NCI-H1417 (cell line): ENCODE measurements around the gene AP5Z1.

ENCODE experiments used
- DNase-seq, 3 experiments: peaks; one replicate each; lab custom pipeline; 2025; lab: John Stamatoyannopoulos, UW

AP5Z1 gene

DNA sequence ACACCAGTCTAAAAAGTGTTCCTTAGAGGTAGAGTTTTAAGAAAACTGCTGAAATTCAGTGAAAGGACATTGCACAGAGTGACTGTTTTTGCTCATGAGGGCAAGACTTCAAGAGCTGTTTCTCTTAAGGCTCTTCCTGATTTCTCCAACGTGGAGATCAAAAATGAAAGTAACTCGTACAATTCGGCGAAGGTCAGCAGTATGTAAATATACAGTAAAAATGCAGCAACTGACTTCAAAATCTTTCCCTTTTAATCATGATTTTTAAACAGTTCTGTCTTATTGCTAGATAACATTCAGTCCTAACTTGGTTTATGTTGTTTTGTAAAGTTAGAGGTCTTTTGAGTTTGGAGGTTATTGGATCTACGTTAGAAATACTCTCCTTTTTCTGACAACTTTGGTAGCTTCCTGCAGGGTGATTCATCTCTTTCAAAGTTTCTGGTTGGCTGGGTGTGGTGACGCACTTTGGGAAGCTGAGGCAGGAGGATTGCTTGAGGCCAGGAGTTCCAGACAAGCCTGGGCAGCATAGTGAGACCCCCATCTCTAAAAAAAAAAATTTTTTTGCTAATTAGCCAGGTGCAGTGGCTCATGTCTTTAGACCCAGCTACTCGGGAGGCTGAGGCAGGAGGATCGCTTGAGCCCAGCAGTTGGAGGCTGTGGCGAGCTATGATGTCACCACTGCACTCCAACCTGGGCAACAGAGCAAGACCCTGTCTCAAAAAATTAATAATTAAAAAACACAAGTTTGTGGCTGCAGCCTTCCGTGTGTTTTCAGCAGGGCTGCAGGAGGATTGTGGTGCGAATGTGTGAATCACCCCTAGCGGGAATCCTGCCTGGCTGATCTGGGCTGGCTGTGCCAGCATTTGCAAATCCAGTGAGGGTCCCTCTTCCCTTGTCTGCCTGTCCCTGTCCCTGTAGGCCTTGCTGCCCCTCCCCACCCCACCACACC lies 29.2 kb upstream of the AP5Z1 start:
- DNase-seq, result no peak

DNA sequence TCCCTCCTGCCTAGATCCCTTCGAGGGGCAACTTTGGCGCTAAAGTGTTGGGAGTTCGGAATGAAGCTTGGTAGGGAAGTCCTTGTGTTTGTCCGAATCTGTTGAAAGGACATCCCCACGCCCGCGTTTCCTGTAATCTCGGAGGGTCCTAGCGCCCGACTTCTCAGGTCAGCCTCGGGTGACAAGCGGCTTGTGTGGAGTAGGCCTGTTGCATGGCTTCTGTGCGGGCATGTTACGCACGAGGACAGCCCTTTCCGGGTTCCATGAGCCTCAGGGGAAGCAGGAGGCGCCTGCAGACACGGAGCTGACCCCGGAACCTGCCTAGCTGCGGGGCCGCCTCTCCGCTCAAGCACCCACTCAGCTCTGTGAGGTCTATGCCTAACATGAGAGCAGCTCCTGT lies 28.4 kb upstream of the AP5Z1 start:
- DNase-seq, result no peak

DNA sequence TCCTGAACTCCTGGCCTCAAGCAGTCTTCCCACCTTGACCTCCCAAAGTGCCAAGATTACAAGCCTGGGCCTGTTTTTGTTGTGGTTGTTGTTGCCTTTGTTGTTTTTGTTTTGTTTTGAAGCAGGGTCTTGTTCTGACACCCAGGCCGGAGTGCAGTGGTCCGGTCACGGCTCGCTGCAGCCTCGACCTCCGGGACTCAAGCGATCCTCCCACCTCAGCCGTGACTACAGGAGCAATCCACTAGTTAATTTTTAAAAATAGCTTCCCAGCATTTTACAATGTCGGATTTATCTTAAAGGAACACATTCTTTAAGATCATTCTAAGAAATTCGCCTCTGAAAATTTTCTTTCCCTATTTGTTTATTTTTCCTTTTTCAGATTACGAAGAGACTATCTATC lies 27.7 kb upstream of the AP5Z1 start:
- no peak for DNase-seq

DNA sequence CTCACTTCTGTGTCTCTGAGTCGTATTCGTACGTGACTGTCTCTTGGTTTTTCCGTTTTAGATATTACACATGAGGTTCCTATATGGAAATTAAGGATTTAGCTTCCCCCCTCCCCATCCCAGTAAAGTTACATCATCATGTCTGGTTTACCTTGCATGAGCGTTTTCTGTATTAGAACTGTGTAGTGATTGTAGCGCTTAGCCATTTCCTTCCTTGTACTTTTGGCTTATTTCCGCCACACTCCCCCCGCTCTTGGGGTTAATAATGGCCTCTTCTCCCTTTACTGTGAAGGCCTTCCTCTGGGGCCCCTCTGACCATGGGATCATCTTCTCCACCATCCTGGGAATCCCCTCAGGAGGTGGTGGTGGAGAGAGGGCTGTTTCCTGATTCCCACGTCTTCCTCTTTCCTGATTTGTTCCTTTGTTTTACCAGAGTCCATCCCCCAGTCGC lies 27.2 kb upstream of the AP5Z1 start:
- no peak for DNase-seq

DNA sequence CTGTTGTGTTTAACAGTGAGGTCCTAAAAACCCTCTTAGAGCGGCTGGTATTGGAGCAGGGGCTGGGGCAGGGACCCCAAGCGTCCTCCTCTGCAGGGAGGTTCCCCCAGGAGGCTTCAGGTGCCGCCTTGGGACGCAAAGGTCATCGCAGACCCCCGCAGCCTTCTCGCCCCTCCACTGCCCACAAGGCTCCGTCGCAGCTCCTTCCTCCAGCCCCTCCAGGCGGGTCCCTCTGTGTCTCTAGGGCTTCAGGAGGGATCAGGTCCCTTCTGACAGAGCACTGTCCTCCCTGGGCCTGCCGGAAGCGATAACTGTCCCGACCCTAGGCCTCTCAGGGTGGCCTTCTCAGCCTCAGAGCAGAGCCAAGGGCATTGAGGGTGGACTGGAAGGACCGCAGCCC lies 26.1 kb upstream of the AP5Z1 start:
- no peak for DNase-seq

DNA sequence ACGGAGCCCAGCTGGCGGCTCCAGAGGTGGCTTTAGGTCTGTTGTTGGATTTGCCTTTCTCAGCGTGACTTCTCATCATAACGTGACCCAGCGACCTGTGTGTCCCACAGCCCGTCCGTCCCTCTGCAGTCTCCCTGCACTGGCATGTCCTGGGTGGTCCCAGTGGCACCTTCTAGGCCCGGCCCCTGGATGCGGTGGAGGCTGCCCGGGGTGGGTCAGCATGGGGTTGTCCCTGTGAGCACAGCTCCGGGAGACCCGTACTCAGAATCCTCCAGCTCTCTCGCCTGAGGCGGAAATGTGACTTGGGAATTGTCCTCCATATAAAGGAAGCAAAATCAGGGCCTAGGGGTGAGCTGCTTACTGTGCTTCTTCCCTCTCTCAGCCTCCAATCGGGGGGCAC lies 25.6 kb upstream of the AP5Z1 start:
- DNase-seq, result no peak

DNA sequence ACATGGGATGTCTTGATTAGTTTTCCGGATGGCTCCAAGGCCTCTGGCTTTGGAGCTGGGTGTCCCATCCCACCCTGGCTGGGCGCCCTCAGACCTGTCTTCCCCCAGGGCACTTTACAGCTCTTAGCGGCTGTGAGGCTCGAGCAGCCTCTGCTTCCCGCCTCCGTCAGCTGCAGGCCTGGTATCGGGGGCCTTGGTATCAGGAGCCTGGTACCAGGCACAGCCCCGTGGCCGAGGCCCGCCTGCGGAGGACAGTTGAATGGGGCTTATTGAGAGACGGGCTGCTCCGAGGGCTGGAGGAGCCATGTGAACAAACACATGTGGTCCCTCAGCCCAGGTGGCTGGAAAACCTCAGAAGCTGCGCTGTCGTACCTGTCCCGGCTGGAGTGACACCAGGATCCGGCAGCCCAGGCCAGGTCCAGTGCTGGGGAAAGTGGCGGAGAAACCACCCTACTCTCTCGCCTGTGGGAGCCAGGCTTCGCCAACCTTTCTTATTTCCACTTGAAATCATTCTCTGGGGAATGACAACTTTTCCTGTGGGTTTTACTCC lies 23.9 kb upstream of the AP5Z1 start:
- DNase-seq, result no peak

DNA sequence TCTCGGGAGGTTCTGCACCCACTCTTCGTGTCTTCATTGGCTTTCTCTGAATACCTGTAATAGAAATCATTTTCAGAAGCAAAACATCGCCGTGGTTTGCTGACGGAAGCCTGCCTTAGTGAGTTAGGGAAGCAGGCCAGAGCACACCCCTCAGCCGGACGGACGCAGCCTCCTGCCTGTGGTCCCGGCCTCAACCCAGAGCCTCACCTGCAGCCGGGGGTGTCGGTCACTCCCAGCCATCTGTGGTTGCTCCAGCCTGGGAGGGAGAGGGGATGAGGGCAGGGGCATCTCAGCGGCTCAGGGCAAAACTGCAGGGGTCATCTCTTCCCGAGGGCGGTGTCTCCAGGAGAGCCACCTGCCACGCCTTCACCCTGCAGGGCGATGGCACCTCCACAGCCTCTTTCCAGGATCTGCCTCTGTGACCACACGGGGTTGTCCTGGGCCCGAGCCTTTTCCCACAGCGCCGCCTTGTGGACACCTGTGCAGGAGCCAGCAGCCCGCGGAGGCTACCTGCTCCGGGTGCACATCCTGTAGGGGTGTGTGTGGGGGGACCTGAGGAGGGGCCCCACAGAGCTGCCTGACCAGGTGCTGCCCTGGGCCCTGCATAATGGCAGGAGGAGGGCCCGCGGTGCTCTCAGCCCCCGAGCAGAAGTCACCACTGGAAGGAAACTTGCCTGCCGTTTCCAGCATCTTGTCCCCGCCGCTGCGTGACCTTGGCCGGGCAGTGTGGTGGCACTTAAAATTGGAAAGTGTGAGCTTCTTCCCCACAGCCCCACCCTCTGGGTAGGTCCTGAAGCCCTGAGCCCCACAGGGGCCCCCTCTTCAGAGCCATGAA lies 21.6 kb upstream of the AP5Z1 start:
- peak; percentile 54 to 77 (median 64) for DNase-seq

DNA sequence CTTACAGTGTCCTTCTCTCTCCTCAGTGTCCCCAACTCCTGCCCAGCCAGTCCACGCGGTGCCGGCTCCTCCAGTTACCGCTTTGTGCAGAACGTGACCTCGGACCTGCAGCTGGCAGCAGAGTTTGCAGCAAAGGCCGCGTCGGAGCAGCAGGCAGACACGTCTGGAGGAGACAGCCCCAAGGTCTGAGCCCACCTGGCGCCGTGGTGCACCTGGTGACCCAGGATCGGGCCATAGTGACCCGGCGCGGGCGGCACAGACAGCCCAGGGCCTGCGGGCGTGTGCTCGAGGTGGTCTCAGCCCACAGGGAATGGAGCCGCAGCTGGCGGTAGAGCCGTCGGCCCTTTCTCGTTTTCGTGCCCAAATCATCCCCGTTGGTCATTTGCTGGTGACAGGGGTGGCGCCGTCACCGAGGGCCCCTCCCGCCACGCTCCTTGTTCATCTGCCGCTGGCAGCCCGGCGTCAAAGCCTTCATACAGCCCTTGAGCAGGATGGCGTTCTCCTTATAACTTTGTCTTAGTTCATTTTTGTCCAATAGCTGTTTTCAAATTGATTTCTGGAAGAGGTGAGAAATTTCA lies 20.9 kb upstream of the AP5Z1 start:
- no peak for DNase-seq

DNA sequence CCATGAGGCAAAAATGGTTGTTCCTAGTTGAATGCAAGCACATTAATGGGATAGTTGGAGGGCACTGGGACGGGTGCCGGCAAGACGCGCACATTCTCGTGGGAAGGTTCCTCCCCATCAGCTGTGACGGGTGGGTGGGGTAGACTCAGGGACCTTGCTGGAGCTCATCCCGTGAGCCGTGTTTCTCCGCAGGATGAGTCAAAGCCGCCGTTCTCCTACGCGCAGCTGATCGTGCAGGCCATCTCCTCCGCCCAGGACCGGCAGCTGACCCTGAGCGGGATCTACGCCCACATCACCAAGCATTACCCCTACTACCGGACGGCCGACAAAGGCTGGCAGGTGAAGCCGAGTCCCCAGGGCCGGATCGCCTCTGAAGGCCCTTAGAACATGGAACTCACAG lies 20.4 kb upstream of the AP5Z1 start:
- DNase-seq, result no peak

DNA sequence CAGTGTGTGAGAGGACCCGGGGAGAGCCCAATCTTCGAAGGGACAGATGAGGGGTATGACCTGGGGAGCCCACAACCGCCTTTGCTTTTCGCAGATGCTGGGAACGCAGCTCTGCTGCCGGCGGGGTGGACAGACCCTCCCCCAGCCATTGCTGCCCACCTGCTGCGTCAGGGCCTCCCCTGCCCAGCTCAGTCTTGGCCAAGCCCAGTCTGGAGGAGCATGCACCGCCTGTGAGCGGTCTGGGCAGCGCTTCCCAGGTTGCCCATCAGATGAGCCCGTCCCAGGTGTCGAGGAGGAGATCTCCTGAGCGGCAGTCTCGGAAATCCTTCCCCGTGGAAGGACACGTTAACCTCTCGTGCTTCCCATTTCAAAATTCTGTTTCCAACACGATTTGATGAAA lies 17.3 kb upstream of the AP5Z1 start:
- DNase-seq, result no peak

DNA sequence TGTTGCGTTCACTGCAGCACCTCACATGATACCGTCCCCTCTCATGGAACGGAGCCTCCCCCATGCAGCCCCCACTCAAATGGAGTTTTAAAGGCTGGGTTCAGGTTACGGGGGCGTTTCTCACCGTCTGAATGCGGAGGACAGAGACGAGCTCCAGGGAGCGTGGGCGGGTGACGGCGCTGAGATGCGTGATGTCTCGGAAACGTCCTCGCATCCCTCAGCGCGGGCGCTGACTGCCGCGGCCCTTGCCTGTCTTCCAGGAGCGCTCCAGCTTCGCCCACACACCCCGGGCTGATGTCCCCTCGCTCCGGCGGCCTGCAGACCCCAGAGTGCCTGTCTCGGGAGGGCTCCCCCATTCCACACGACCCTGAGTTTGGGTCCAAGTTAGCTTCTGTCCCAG lies 16.6 kb upstream of the AP5Z1 start:
- no peak for DNase-seq

DNA sequence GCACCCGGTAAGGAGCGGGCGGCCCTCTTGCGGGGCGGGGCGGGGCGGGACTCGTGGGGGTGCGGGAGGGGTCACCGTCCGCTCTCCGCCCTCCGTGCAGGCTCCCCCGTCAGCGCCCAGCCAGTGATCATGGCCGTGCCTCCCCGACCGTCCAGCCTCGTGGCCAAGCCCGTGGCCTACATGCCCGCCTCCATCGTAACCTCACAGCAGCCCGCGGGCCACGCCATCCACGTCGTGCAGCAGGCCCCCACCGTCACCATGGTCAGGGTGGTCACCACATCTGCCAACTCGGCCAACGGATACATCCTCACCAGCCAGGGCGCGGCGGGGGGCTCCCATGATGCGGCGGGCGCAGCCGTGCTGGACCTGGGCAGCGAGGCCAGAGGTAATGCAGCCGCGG lies 16.2 kb upstream of the AP5Z1 start:
- DNase-seq, result no peak

DNA sequence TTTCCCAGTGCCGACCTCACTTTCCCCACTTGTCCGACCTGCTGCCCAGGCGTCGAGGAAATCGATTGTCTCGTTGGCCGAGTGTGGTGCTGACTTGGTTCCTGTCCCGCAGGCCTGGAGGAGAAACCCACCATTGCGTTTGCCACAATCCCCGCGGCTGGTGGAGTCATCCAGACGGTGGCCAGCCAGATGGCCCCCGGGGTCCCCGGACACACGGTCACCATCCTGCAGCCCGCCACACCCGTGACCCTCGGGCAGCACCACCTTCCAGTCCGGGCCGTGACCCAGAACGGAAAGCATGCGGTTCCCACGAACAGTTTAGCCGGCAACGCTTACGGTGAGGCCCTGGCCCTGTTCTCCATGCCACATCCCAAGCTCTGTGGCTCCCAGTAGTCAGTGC lies 14.5 kb upstream of the AP5Z1 start:
- DNase-seq, result no peak

DNA sequence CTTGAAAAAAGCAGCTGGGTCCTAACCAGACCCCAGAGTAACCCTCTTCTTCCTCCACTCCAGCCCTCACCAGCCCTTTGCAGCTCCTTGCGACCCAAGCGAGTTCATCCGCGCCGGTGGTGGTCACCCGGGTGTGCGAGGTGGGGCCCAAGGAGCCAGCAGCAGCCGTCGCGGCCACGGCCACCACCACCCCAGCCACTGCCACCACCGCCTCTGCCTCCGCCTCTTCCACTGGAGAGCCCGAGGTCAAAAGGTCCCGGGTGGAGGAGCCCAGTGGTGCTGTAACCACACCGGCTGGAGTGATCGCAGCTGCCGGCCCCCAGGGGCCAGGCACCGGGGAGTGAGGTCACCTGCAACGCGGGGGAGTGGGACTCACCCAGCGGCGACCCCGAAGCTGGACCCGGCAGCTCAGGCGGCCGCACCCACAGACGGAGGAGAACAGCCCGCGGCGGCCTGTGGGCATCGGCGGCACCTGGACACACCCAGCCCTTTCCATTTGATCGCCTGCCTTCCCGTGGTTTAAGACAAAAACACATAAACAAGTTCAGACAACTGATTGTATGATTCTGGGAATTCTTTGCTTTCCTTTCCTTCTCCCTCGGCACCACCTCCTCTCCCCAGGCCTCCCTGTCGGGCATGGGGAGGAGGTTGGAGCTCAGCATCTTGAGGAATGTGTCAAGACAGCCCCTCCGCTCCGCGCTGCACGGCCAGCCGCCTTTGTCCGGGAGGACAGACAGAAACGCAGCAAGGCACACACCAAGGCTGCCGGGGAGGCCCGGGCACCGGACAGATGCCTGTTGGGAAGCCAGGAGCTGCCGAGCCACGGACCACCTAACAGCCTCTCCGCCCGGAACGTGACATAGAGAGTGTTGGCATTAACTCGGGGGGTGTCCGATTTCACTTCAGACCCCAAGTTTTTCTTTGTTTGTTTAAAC lies 13.0 kb upstream of the AP5Z1 start:
- DNase-seq, result no peak

DNA sequence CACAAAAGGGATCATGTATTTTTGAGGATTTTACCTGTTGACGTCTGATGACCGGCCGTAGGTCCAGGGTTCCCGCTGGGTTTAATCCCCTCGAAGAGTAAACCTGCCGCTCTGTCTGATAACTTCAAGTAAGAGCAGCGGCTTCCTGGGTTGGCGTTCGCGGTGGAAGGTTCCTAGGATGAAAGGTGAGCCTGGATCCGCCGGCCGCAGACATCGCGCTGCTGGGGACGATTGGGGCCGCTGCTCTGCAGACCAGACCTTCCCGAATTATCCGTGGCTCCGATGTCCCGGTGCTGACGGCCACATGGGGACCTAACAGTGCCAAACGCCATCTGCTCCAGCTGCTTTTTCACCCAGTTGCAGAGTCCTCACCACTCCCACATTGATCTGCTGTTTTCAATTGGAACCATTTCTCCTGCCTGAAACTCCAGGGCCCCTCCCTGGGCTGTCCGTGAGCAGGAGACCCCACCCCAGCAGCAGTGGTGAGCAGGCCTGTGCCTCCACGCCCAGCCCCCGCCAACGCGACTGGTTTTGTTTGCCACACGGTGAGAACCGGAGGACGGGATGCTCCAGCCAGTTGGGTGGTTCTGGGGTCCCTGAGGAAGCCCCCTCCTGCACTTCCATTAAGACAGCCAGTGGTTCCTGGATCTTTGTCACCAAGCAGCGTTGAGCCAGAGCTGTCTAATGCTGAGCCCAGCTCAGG lies 12.2 kb upstream of the AP5Z1 start:
- no peak for DNase-seq

DNA sequence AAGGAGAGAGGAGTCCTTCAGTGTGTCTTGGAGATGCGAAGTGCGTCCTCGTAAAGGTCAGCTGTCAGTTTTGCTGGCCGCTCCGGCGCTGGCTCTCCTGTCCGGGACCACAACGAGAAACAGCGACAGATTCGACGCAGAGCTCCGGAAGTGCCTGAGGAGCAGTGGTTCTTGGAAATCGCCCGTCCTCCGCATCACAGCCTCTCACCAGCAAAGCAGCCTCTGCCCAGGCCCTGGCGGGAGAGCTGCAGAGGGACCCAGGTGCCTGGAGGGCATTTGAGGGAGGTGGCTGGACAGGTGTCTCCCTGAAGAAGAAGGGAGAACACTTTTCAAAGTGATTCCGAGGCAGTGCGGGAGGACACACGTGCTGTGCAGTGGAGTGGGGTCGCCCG lies 11.6 kb upstream of the AP5Z1 start:
- DNase-seq, result no peak

DNA sequence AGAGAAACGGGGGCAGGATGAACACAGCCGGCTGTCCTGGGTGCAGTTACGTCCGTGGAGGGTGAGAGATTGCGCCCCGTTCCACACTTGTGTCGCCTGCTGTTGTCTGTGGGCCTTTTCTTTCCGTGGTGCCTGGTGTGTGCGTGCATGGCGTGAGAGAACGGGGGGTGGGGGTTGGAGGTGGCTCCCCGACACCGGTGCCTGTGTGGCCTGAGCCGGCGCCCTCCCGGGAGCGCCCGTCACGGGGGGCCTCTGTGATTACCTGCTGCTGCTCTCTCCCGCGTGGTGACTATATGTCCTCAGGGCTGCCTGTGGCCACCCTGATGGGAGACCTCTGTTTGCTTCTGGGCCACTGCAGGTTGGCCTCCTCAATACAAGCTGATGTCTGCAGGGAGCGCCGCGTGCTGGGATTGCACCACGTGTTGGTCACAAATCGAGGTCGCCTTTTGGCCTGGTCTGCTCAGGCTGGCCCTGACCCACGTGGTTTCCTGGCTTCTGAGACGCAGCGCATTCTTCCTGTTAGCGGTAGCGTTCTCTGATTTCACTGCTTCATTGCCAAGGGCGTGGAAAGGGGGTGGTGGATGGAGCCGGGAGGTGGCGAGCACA lies 10.9 kb upstream of the AP5Z1 start:
- no peak for DNase-seq

DNA sequence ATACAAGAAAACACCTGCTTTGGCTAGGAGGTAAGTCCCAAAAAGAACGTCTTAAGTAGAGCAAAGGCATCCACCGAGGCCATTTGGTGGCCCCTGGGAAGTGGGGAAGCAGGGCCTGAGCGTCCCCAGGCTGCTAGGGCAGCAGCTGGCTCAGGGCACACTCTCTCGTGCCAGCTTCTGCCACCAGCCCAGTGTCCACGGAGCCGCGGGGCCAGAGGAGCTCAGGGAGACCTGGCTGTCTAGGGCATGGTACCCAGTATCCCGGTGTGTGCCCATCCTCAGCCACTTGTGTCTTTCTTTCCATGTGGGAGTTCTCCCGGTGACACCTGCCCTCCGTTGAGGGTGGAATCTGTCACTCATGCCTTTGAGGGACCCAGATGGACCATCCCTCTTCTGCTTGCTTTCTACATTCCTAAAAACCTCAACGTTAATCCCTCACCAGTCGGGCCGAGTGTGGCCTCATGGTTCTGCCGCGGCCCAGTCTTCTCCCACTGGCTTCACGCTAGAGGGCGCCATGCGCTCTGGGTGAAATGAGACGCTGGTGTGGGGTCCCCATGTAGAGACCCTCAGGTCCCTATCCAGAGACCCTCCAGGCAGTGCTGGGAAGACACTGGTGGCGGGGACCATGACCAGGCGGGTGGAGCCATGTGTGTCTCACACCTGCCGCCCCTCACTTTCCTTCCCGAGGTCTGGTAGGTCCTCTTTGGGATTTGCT lies 9.5 kb upstream of the AP5Z1 start:
- DNase-seq, result no peak
